PFSK-1 (cell line): Measurements from ENCODE around the gene RNASEH2B.

Experiments used
- FOXP2 ChIP-seq: optimal IDR thresholded peaks from 2 replicates; pipeline ENCODE3; 2011; ENCODE audit warnings: borderline replicate concordance, control low read depth, inconsistent platforms; ENCODE audit not compliant: insufficient read depth; ENCODE audit errors: extremely low read length, extremely low read depth
- POLR2AphosphoS5 ChIP-seq: IDR thresholded peaks from 2 replicates; pipeline ENCODE4 v1.6.1; 2012; ENCODE audit warnings: low read depth, mild to moderate bottlenecking, control low read depth, low read length, moderate library complexity
- SIN3A ChIP-seq: IDR thresholded peaks from 2 replicates; pipeline ENCODE4 v1.6.1; 2012; ENCODE audit warnings: mild to moderate bottlenecking, low read length, moderate library complexity, borderline replicate concordance; ENCODE audit not compliant: insufficient read depth
- TAF1 ChIP-seq: IDR thresholded peaks from 2 replicates; pipeline ENCODE4 v1.6.1; 2012; ENCODE audit warnings: low read length, control low read depth, borderline replicate concordance; ENCODE audit not compliant: insufficient read depth
- TF ChIP-seq, protein P1 (sequence below), 2 experiments: IDR thresholded peaks; 2 replicates each; pipeline versions ENCODE4 v1.6.1 to v1.8.0; 2011 to 2012; ENCODE audit warnings: low read depth in 2 of 2, low read length in 2 of 2, control low read depth in 1 of 2, inconsistent platforms in 1 of 2, mild to moderate bottlenecking in 1 of 2, moderate library complexity in 1 of 2; ENCODE audit not compliant: insufficient read depth in 1 of 2

The RNASEH2B gene

DNA sequence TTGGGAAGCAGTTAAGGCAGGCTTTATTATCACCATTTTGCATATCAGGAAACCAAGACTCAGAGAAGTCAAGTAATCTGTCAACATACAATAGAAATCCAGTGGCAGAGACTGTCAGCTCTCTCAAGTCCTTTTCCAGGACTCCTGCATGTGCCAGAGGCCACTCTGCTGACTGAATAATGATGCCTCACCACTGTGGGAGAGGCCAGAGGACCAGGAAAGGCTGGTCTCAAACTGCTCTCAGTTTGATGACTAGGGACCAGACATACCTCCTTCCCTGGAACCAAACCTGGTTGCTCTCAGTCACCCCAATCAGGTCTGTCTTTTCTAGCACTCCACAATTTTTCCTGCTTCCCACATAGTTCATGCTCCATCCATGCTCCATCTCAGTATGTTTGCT, 8.0 kb downstream of the RNASEH2B start:
- no peak for TF ChIP-seq SIN3A
- TF ChIP-seq TAF1 = no peak
- TF ChIP-seq, protein P1, sequence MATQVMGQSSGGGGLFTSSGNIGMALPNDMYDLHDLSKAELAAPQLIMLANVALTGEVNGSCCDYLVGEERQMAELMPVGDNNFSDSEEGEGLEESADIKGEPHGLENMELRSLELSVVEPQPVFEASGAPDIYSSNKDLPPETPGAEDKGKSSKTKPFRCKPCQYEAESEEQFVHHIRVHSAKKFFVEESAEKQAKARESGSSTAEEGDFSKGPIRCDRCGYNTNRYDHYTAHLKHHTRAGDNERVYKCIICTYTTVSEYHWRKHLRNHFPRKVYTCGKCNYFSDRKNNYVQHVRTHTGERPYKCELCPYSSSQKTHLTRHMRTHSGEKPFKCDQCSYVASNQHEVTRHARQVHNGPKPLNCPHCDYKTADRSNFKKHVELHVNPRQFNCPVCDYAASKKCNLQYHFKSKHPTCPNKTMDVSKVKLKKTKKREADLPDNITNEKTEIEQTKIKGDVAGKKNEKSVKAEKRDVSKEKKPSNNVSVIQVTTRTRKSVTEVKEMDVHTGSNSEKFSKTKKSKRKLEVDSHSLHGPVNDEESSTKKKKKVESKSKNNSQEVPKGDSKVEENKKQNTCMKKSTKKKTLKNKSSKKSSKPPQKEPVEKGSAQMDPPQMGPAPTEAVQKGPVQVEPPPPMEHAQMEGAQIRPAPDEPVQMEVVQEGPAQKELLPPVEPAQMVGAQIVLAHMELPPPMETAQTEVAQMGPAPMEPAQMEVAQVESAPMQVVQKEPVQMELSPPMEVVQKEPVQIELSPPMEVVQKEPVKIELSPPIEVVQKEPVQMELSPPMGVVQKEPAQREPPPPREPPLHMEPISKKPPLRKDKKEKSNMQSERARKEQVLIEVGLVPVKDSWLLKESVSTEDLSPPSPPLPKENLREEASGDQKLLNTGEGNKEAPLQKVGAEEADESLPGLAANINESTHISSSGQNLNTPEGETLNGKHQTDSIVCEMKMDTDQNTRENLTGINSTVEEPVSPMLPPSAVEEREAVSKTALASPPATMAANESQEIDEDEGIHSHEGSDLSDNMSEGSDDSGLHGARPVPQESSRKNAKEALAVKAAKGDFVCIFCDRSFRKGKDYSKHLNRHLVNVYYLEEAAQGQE (IDR thresholded peaks at IDR 0.05; ENCODE audit: insufficient read depth in 1 of 2, low read depth in 2 of 2, low read length in 2 of 2) = no peak

DNA sequence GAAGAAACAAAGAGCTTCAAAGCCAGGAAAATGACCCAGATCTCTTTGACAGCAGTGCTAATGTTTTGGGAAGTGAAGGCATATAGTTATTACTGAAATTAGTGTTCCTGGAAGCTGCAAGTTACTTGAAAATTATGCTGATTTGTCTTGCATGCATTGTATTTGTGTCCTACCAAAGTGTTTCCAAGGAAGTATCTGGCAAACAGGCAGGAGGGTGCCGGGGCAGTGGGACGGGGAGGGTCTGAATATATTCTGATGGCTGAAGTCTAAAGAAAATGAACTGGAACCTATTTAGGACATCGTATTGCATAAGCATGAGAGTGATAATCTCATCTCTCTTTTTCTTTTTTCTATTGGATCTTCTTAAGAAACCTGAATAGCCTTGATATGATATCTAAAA, 9.0 kb downstream of the RNASEH2B start:
- TF ChIP-seq FOXP2 = no peak
- TF ChIP-seq POLR2AphosphoS5 = no peak
- TF ChIP-seq TAF1 = no peak
- no peak for TF ChIP-seq SIN3A
- TF ChIP-seq, protein P1 (IDR thresholded peaks at IDR 0.05; ENCODE audit: insufficient read depth in 1 of 2, low read depth in 2 of 2, low read length in 2 of 2) = no peak

DNA sequence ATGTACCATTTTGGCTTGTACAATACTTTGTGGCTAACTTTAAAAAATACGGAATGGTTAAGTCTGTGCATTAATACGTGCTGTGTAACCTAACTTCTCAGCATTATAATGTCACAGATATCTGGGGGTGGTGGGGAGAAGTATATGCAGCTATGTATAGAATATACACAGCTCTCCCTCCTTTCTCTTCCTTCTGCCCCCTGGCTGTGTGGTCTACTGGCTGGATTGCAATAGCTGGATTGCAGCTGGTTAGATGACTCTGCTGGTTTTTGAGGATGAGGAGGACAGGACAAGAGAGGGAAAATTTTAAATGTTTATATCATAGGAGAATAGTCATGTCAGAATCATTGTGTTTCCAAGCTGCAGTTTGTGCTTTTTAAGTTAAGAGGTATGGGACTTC, 9.7 kb downstream of the RNASEH2B start:
- TF ChIP-seq TAF1 (no peak), POLR2AphosphoS5 (no peak)

DNA sequence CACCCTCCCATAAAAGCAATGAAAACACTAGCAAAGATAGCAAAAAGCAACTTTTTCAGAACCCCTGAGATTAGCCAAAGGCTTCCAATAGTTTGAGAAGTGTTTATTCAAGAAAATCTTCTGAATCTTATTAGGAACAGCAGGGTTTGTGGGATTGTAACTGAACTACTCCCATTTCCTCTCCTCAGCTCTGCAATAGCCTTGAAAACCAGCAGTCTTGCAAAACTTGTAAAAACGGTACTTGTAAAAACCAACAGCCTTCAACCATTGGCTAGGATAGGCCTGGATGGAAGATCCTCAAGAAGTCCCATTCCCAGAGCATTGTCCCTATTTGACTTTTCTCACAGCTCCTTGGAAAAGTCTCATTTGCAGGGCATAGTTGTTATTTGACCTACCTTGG, 12.1 kb downstream of the RNASEH2B start:
- no peak for TF ChIP-seq FOXP2
- TF ChIP-seq TAF1 = no peak
- no peak for TF ChIP-seq POLR2AphosphoS5
- no peak for TF ChIP-seq SIN3A
- TF ChIP-seq, protein P1 (IDR thresholded peaks at IDR 0.05; ENCODE audit: insufficient read depth in 1 of 2, low read depth in 2 of 2, low read length in 2 of 2) = no peak

DNA sequence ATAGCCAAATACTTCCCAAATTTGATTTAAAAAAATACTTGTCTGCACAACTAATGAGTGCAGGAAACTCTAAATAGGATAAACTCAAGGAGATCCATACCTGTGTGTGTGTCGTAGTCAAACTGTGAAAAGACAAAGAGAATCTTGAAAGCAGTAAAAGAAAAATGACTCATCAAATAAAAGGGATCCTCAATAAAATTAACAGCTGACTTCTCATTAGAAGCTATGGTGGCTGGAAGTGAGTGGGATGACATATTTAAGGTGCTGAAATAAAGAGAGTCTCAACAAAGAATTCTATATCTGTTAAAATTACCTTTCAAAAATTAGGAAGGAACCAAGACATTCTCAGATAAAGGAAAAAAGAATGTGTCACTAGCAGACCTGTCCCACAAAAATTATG, 13.7 kb downstream of the RNASEH2B start:
- TF ChIP-seq POLR2AphosphoS5 = no peak
- TF ChIP-seq SIN3A = no peak
- no peak for TF ChIP-seq FOXP2
- no peak for TF ChIP-seq TAF1
- TF ChIP-seq, protein P1 (IDR thresholded peaks at IDR 0.05; ENCODE audit: insufficient read depth in 1 of 2, low read depth in 2 of 2, low read length in 2 of 2) = no peak
